Measurements from ENCODE around the gene BRINP1.

The BRINP1 gene

DNA sequence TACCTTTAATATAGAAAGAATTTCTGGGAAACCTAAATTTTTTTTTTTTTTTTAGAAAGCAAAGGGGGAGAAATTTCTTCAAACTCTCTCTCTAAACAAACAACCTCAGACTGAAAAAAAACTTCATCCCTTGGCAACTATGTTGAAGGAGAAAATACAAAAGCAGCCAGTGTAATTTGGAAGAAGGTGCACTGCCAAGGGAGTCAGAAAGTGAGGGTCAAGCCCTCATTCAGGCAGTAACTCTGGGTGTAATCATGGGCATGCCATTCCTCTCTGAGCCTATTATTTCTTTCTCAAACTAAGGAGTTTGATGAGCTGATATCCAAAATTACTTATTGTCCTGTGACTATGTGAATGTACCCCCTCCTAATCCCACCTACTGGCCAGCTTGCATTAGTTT lies 203.1 kb downstream of the BRINP1 start:
- ATAC-seq: no peak
- Mint-ChIP-seq H3K36me3 (no peaks in the 10 kb centered on the region), H3K27ac (no peak overlapping the region), H3K4me3 (no peak overlapping the region), H3K4me1 (no peaks in the 10 kb centered on the region), H3K27me3 (no peaks in the 10 kb centered on the region), H3K9me3 (peaks cover 9% of the 10 kb centered on the region)

DNA sequence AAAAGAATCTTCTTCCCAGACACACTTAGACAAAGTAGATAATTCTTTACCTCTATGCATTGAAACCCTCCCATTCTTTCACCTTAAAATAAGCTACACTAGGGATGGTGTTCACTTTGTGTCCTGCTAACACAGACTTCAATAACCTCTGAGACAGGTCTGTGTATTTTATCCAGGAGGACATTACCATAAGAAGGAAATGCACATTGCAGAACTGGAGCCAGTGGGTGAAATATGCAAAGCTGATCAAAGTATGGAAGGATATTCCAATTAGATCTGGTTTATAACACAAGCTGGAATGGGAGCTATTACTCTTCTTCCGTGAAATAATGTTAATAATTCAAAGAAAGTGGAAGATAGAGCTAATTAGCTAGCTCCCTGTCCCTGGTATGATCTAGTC lies 204.1 kb downstream of the BRINP1 start:
- Mint-ChIP-seq H3K4me3 (no peak overlapping the region), H3K4me1 (no peaks in the 10 kb centered on the region), H3K36me3 (no peaks in the 10 kb centered on the region), H3K9me3 (peaks cover 9% of the 10 kb centered on the region), H3K27ac (no peak overlapping the region), H3K27me3 (no peaks in the 10 kb centered on the region)
- ATAC-seq: no peak

DNA sequence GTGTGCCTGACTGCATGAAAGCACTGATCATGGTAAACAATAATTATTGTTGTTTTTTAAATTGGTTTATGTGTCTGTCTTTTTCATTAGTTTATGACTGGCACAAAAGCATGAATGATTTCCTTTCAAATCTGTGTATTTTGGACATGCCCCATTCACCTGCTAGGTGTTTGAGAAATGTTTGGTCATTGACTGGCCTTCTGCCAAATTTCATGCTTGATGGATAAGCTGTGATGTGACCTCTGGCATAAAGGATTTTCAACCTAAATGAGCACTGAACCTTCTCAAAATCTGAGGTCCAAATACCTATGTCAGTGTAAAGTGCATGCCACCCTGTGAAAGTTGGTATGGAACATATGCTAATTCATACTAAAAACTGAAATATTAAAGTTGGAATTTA lies 204.5 kb downstream of the BRINP1 start:
- no peaks in the 10 kb centered on the region for H3K27me3 Mint-ChIP-seq
- no peak overlapping the region for H3K27ac Mint-ChIP-seq
- H3K9me3 Mint-ChIP-seq: peaks cover 9% of the 10 kb centered on the region
- no peak overlapping the region for H3K4me3 Mint-ChIP-seq
- H3K36me3 Mint-ChIP-seq: no peaks in the 10 kb centered on the region
- H3K4me1 Mint-ChIP-seq: no peaks in the 10 kb centered on the region
- ATAC-seq: no peak

DNA sequence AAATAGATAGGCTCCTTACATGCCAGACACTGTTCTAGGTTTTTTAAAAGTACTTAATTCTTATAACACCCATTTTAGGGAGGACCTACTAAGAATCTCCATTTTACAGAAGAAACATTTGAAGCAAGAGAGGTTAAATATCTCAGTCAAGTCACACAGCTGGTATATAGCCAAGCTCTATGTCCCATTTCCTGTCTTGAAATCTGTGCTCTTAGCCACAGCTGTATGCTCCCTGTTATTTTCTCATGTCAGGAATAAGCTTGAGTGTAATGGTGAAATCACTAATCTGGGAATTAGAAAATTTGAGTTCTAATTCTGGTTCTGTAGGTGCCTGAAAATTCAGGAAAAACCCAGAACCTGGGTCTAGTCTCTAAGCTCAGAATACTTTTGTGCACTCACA lies 208.7 kb downstream of the BRINP1 start:
- Mint-ChIP-seq H3K27ac (no peak overlapping the region), H3K4me3 (no peak overlapping the region), H3K4me1 (no peaks in the 10 kb centered on the region), H3K27me3 (no peaks in the 10 kb centered on the region), H3K9me3 (peaks cover 6% of the 10 kb centered on the region), H3K36me3 (no peaks in the 10 kb centered on the region)
- ATAC-seq: no peak

DNA sequence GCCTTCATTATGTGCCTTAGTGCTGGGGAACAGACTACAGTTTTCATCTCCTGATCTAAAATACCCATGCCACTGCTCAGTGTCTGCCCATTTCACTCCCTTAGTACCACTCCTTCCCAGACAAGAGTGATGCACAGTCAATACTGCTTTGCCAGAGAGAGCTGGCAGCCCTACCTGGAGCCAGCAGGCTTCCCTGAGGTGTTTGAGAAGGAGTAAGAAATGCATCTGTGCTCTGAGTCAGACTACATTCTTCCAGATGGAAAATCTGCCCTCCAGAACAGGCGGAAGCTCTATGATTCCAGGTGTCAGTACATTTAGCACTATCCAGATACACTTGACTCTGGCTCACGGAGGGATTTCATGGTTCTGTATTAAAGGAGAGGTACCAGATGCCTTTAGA lies 209.8 kb downstream of the BRINP1 start:
- no peaks in the 10 kb centered on the region for H3K4me1 Mint-ChIP-seq
- H3K9me3 Mint-ChIP-seq: peaks cover 6% of the 10 kb centered on the region
- H3K27me3 Mint-ChIP-seq: no peaks in the 10 kb centered on the region
- ATAC-seq: no peak
- H3K27ac Mint-ChIP-seq: no peak overlapping the region
- H3K4me3 Mint-ChIP-seq: no peak overlapping the region
- no peaks in the 10 kb centered on the region for H3K36me3 Mint-ChIP-seq

DNA sequence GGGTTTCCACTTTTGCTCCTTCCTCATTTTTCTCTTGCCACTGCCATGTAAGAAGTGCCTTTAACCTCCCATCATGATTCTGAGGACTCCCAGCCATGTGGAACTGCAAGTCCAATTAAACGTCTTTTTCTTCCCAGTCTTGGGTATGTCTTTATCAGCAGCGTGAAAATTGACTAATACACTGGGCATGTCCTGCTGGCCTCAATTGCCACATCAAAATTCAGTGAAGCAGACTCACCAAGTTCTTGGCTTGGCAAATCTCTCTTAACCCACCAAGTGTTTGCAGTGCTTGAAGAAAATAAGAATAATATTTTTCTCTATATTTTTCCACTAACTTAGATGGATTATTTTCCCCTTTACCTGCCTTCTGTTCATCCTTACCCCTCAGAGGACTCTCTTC lies 212.0 kb downstream of the BRINP1 start:
- H3K36me3 Mint-ChIP-seq: no peaks in the 10 kb centered on the region
- no peaks in the 10 kb centered on the region for H3K4me1 Mint-ChIP-seq
- ATAC-seq: no peak
- no peaks in the 10 kb centered on the region for H3K27me3 Mint-ChIP-seq
- H3K9me3 Mint-ChIP-seq: peaks cover 3% of the 10 kb centered on the region
- no peak overlapping the region for H3K27ac Mint-ChIP-seq
- no peak overlapping the region for H3K4me3 Mint-ChIP-seq

DNA sequence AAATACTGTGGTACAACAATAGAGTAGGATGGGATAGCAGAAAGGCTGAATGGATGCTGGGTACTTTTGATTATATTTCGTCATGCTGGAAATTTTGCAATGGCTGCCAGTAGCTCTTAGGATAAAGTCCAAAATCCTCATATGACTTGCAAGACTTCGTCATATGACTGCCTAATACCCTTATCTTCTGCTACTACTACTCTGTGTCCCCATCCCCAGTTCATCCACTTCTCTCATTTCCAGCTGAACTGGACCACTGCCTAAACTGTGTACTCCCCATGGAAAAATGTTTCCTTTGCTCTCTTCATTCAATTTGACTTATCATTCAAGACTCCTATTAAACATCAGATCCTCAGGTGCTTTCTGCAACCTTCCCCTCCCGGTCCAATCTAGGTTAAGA lies 212.9 kb downstream of the BRINP1 start:
- H3K27ac Mint-ChIP-seq: no peak overlapping the region
- H3K27me3 Mint-ChIP-seq: no peaks in the 10 kb centered on the region
- no peak overlapping the region for H3K4me3 Mint-ChIP-seq
- ATAC-seq: no peak
- peaks cover 3% of the 10 kb centered on the region for H3K9me3 Mint-ChIP-seq
- no peaks in the 10 kb centered on the region for H3K4me1 Mint-ChIP-seq
- no peaks in the 10 kb centered on the region for H3K36me3 Mint-ChIP-seq

DNA sequence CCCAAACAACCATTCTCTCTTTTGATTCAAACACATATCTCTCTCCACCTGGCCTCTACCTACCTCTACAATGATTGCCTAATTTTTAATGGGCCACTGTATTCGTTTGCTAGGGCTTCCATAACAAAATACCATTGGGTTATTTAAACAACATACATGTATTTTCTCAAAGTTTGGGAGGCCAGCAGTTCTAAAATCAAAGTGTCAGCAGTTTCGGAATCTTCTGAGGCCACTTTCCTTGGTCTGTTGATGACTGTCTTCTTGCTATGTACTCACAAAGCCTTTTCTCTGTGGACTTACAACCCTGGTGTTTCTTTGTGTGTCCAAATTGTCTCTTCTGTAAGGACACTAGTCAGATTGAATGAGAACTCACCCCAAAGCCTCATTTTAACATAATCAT lies 214.7 kb downstream of the BRINP1 start:
- ATAC-seq: no peak
- Mint-ChIP-seq H3K4me1 (no peaks in the 10 kb centered on the region), H3K27me3 (no peaks in the 10 kb centered on the region), H3K27ac (no peak overlapping the region), H3K4me3 (no peak overlapping the region), H3K9me3 (peaks cover 3% of the 10 kb centered on the region), H3K36me3 (no peaks in the 10 kb centered on the region)

DNA sequence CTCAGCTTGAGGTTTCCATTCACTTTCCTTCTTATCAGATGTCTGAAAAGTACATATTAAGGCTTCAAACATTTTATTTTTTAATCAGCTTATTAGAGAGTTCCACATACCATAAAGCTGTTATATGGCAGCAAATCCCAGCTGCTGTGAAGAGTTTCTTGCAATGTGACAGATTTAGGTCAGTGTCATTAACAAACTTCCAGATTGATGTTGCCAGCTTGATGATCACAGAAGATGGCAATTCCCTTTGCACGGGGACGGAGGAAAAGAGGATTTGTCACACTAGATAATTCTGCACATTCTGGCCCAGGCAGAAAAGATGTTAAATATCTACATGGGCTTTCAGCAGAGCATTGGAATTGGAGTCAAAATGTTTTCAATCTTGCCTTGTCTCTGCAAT lies 215.8 kb downstream of the BRINP1 start:
- Mint-ChIP-seq H3K4me3 (no peak overlapping the region), H3K36me3 (no peaks in the 10 kb centered on the region), H3K27me3 (no peaks in the 10 kb centered on the region), H3K9me3 (peaks cover 3% of the 10 kb centered on the region), H3K27ac (no peak overlapping the region), H3K4me1 (no peaks in the 10 kb centered on the region)
- ATAC-seq: no peak

DNA sequence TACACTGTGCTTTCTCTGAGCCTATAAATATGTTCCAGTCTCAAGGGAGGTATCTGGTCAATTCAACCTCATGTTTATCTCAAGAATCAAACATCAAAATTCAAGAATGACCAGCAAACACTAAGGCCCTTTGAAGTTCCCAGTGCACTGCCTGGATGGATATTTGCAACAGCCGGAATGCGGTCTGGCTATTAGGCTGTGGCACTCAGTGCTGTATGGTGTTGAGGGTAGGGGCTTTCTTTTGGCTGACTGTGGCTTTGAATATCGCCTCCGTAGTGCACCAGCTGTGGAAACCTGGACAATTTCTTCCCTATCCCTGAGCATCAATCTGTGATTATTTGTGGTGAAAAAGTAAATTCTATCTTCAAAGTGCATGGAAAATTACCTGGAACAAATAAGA lies 220.4 kb downstream of the BRINP1 start:
- no peak for ATAC-seq
- Mint-ChIP-seq H3K4me1 (no peaks in the 10 kb centered on the region), H3K27ac (no peak overlapping the region), H3K36me3 (no peaks in the 10 kb centered on the region), H3K4me3 (no peak overlapping the region), H3K27me3 (no peaks in the 10 kb centered on the region), H3K9me3 (no peaks in the 10 kb centered on the region)

DNA sequence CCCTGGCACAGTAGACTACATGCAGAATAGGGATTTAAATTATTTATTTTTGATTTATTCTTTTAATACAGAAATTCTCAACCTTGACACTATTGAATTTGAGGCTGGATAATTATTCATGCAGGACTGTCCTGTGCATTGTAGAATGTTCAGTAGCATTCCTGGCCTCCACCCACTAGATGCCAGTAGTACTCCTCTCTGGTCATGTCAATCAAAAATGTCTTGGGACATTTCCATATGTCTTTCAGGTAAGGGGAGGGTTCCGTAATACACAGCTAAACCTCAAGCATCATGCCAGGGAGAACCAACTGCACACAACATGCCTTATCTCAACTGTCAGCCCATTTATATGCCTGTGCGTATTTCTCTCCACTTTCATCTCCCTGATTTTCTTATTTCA lies 231.8 kb downstream of the BRINP1 start:
- no peak overlapping the region for H3K4me3 Mint-ChIP-seq
- no peak for ATAC-seq
- no peaks in the 10 kb centered on the region for H3K4me1 Mint-ChIP-seq
- H3K36me3 Mint-ChIP-seq: no peaks in the 10 kb centered on the region
- H3K27ac Mint-ChIP-seq: no peak overlapping the region
- no peaks in the 10 kb centered on the region for H3K27me3 Mint-ChIP-seq
- H3K9me3 Mint-ChIP-seq: peaks cover 7% of the 10 kb centered on the region

DNA sequence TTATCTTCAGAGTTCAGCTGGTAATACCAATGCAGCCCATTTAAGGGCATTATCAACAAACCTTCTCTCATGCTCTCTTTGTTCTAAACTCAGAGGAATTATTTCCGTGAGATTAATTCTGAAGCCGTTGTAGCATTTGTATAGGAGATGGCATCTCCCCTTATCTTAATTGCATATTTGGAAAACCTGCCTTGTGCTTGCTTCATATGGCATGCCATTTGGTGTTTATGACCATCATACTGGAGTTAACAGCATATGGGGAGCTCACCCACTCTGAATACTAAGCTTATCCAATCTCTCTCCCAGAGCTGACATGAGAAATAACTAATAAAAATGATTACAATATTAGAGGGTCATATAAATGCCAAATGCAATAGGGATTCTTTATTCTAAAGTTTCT lies 243.2 kb downstream of the BRINP1 start:
- Mint-ChIP-seq H3K36me3 (no peaks in the 10 kb centered on the region), H3K4me3 (no peak overlapping the region), H3K27ac (no peak overlapping the region), H3K9me3 (no peaks in the 10 kb centered on the region), H3K4me1 (no peaks in the 10 kb centered on the region), H3K27me3 (peaks cover 9% of the 10 kb centered on the region)
- ATAC-seq: no peak

DNA sequence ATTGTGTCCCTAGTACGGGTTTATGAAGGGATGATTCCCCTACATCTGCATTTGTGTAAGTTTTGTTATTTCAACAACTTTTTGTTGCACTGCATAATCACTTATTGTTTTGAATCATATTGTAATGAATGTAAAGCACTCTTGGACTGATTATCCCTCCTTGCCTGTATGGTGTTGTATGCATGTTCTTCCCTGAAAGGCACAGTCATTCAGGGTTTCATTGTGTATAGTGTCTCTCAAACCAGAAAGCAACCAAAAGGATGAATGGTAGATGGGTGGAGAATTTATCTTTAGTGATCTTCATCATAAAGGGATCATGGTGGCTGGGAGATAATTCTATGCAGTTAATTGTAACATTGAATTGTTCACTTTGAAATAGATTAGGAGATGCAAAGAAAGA lies 247.3 kb downstream of the BRINP1 start:
- ATAC-seq: no peak
- Mint-ChIP-seq H3K27ac (no peak overlapping the region), H3K9me3 (no peaks in the 10 kb centered on the region), H3K4me1 (no peaks in the 10 kb centered on the region), H3K4me3 (no peak overlapping the region), H3K36me3 (no peaks in the 10 kb centered on the region), H3K27me3 (no peaks in the 10 kb centered on the region)

DNA sequence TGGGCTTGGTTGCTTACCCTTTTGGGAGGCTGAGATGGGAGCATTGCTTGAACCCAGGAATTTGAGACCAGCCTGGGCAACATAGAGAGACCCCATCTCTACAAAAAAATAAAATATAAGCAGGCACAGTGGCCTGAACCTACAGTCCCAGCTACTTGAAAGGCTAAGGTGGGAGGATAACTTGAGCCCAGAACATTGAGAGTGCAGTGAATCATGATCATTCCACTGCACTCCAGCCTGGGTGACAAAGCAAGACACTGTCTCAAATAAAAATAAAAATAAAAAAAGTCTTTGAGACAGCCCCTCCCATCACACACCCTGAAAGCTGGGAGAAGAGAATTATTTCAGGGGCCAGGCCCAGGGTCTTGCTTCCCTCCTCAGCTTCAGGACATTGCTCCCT lies 251.8 kb downstream of the BRINP1 start:
- Mint-ChIP-seq H3K4me1 (no peaks in the 10 kb centered on the region), H3K4me3 (no peak overlapping the region), H3K9me3 (peaks cover 3% of the 10 kb centered on the region), H3K27ac (no peak overlapping the region), H3K36me3 (no peaks in the 10 kb centered on the region), H3K27me3 (no peaks in the 10 kb centered on the region)
- no peak for ATAC-seq
